Stimulated activated CD4-positive, alpha-beta T cell treated with anti-CD3 and anti-CD28 coated beads, Interleukin-12 subunit alpha, Interleukin-12 subunit beta, amount 100 ng/mL, for 24 hours (primary cell): ENCODE results near the gene CAB39.

ENCODE experiments used
- DNase-seq, 2 experiments: peaks; one replicate each; pipeline ENCODE4 v3.0.0-alpha.2; 2020; ENCODE audit warnings: low read depth in 2 of 2

CAB39 gene

GRCh38 chr2:230821261-230821990, 108.8 kb downstream of the CAB39 start:
- no peak for DNase-seq

GRCh38 chr2:230821991-230822520, 109.4 kb downstream of the CAB39 start:
- DNase-seq = no peak

DNA sequence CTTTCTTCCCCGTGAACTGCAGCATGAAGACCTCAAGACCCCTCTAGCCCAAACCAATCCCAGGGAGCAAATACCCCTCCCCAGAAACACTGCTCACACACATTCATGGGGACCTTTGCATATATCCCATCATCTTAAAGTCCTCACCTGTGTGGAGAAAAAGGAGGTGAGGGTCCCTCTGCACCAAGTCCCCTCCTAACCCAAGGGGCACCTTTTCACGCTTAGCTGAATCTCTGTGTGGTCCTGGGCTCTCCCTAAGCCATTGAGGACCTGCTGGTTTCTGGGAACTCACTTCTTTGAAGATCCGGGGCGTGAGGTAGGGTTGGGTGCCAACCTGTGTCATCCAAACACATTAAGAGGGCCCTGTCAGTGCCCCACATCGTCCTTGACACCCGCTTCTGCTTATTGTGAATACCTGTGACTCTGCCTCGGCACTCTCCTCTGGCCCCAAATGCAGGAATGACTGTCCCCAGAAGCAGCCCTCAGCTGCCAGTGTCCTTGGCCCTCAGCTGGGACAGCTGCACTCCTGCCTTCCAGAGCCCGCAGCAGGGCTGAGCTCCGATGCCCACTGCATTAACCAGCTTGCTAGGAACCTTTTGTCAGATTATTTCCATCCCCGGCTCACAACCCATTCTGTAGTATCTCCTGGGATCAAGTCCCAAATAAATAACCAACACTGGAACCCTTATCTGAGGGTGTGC, 110.8 kb downstream of the CAB39 start:
- DNase-seq = no peak

GRCh38 chr2:230824406-230824978, 111.8 kb downstream of the CAB39 start:
- DNase-seq = peak in 1 of 2 experiments; percentile 26

- no peak for DNase-seq
Measured at GRCh38 chr2:230825354-230825753, 112.7 kb downstream of the CAB39 start.

DNA sequence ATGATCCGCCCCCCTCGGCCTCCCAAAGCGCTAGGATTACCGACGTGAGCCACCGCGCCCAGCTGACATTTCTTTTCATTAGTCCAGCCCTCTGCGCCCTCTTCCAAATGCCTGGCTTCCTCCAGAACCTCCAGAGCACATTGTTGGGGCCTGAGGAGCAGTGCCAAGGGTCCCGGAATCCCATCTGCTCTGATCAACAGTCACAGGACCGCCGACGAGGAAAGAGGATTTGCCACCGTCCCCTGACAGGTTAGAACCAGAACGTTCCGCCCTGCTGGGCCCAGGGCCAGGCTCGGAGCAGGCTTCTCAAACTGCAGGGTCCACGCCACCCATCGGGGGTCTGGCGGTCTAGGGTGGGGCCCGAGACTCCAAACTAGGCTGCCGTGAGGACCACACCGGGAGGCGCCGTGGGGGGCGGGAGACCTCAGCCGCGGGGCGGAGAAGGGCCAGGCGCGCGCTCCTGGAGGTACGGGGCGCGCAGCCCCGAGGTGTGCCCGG, 115.2 kb downstream of the CAB39 start:
- no peak for DNase-seq

- peak in 1 of 2 experiments; percentile 31 for DNase-seq
Measured at GRCh38 chr2:230828272-230828961, 115.8 kb downstream of the CAB39 start.

DNA sequence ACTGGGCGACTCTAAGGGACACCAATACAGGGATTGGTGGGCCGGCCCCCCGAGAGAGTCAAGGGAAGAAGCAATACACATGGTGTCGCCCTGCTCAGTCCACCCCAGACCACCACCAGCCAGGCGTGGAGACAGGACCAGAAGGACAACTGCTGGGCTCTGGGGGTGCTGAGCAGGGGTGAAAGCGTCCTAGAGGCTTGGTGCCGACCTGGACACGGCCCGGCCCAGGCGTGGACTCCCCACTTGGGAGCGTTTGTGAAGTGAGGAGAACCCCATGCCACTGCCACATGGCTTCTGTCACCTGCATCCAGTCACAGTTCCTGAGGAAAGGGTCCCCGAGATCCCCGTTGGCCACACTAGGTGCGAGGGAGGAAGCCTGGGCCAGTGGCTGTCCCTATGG, 116.7 kb downstream of the CAB39 start:
- DNase-seq = no peak

DNA sequence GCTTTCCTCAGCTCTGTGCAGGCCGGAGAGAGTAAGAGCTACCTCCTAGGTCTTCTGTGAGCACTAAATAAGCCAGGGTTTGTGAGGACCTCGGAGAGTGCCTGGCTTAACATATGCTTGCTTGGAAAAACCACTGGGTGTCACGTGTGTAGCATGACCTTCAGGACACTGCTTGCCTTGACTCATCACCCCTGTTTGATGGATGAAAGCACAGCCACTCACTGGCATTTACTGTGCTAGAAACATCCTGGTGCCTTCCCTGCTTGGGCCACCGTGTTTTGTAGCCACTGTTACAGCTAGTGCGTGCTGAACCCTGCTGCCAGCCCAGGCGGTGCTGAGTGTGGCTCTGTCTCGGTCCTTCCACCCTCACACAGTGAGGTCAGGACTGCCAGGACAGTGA, 117.3 kb downstream of the CAB39 start:
- no peak for DNase-seq

DNA sequence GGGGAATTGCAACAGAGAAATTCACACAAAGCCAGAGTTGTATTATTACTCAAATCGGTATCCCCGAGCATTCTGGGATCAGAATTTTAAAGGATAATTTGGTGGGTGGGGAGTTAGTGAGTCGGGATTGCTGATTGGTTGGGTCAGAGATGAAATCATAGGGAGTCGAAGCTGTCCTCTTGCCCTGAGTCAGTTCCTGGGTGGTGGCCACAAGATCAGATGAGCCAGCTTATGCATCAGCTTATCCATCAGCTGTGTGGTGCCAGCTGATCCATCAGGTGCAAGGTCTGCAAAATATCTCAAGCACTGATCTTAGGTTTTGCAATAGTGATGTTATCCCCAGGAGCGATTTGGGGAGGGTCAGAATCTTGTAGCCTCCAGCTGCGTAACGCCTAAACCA, 117.8 kb downstream of the CAB39 start:
- no peak for DNase-seq

DNA sequence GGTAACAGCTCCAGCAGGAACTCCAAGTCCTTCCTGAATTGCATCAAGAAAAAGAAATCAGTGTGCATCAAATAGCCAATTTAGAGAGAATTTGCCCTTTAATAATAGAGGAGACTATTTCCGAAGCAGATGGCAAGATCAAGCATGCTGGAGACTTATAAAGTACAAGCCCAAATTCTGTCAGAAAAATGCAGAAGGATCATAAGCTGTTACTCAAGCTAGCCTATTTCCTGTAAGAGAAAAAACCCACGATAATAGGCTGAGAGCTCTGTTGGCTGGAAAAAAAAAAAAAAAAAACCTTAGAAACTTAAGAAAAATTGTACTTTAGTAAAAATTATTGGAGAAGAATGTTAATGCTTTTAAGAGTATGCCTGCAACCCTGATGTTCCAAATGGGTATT, 127.7 kb downstream of the CAB39 start:
- DNase-seq = no peak

DNA sequence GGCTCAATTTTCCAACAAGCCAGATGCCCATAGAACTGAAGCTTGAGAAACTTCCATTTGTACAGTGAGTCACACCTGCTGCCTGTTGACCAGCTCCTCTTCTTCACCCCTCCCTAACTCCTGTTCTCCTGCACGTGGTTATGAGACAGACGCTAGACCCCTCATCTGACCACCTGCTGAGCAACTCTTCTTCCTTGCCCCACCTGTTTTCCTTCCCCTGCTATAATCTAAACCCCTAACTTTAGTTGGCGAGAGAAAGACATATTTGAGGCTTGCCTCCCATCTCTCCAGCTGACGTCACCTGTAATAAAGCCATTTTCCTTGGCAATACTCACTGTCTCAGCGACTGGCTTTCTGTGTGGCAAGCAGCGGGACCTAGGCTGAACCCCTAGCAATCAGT, 129.8 kb downstream of the CAB39 start:
- no peak for DNase-seq

GRCh38 chr2:230843132-230843531, 130.5 kb downstream of the CAB39 start:
- no peak for DNase-seq

DNA sequence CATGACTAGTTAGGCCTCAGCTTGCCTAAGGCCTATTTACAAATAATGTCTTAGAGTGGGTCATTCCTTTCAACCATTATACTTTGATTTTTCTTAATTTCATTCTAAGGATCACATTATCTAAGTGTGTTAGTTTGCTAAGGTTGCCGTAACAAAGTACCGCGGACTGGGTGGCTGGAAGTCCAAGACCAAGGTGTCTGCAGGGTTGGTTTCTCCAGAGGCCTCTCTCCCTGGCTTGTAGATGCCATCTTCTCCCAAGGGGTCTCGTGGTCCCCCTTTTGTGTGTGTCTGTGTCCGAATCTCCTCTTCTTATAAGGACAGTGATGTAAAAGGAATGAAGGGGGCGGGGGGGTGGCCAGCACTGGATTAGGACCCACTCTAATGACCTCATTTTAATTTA, 133.7 kb downstream of the CAB39 start:
- DNase-seq = no peak

- peak; percentile 79 to 95 for DNase-seq
Measured at GRCh38 chr2:230847883-230848388, 135.3 kb downstream of the CAB39 start.

DNA sequence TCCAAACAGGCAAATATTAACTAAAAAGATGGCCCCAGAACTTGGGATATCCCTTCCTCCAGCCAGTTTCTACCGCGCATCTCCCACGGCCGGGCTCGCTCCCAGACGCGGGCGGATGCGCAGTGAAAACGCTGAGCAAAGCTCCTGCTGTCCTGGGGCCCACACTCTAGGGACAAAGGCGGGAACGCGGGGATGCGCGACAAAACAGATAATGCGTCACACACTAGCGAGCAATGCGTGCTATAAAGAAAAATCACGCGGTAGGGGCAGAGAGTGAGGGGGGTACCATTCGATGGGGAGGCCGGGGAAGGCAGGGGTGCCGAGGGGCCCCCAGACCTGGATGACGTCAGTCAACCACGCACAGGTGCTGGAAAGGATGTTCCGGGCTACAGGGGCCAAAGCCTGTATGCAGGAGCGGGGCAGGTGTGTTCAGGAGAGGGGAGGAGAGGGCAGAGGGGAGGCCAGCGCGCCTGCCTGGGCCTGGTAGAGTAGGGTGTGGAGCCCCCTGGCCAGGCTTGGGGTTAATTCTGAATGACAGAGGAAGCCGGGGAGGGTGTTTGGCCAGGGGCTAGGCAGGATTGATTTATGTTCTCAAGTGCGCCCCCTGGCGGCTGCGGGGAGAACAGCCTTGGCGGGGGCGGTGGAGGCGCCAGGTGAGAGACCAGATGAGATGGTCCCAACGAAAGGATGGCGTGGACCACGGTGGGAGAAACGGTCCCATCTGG, 137.2 kb downstream of the CAB39 start:
- peak; percentile 39 to 66 for DNase-seq

- DNase-seq = no peak
Measured at GRCh38 chr2:230850358-230850658, 137.7 kb downstream of the CAB39 start.

GRCh38 chr2:230852113-230852512, 139.5 kb downstream of the CAB39 start:
- DNase-seq = no peak

GRCh38 chr2:230861552-230862255, 149.1 kb downstream of the CAB39 start:
- DNase-seq = no peak

GRCh38 chr2:230862292-230862691, 149.7 kb downstream of the CAB39 start:
- DNase-seq = no peak

- no peak for DNase-seq
Measured at GRCh38 chr2:230863031-230863430, 150.4 kb downstream of the CAB39 start.
